ENCODE data around the gene MUC20.
"Not testable (repeated sequence)": the region's sequence is repeated elsewhere in the genome, so short reads cannot be mapped to it uniquely, and the experiment has no call there.

Gene MUC20

GRCh38 chr3:195693428-195694216 is 27.2 kb upstream of the MUC20 start:
- no peak for DNase-seq

GRCh38 chr3:195694217-195695076 is 26.3 kb upstream of the MUC20 start:
- DNase-seq, result not testable (repeated sequence)

- DNase-seq, result no peak
These were observed 24.0 kb upstream of the MUC20 start for GRCh38 chr3:195696632-195697278.

GRCh38 chr3:195697582-195698324 is 23.0 kb upstream of the MUC20 start:
- no peak for DNase-seq

GRCh38 chr3:195698325-195698646 is 22.5 kb upstream of the MUC20 start:
- no peak for DNase-seq

- no peak for DNase-seq
These were observed 22.0 kb upstream of the MUC20 start for GRCh38 chr3:195698647-195699387.

GRCh38 chr3:195699388-195699771 is 21.4 kb upstream of the MUC20 start:
- DNase-seq, result no peak

GRCh38 chr3:195699860-195700259 is 20.9 kb upstream of the MUC20 start:
- no peak for DNase-seq

GRCh38 chr3:195700319-195700718 is 20.5 kb upstream of the MUC20 start:
- DNase-seq, result no peak

- DNase-seq, result no peak
These were observed 19.5 kb upstream of the MUC20 start for GRCh38 chr3:195701042-195701915.

GRCh38 chr3:195703776-195704175 is 17.0 kb upstream of the MUC20 start:
- DNase-seq, result no peak

GRCh38 chr3:195704433-195704999 is 16.3 kb upstream of the MUC20 start:
- no peak for DNase-seq

- DNase-seq, result no peak
These were observed 15.4 kb upstream of the MUC20 start for GRCh38 chr3:195705081-195705991.

GRCh38 chr3:195708061-195708460 is 12.7 kb upstream of the MUC20 start:
- no peak for DNase-seq

- DNase-seq, result no peak
These were observed 11.9 kb upstream of the MUC20 start for GRCh38 chr3:195708626-195709481.

GRCh38 chr3:195709676-195710085 is 11.1 kb upstream of the MUC20 start:
- no peak for DNase-seq

- DNase-seq, result not testable (repeated sequence)
These were observed 10.5 kb upstream of the MUC20 start for GRCh38 chr3:195710126-195710905.

Measured in NCI-H2029 treated with DMSO at 0.1 percent for 48 hours (cell line).